K562 (cell line): ENCODE measurements around the gene KRTAP10-6. TPM values are rescaled to one million over a fixed set of nuclear protein-coding genes. Genes with fewer than 3 reads are reported as not detected.

Experiments used
- ATAC-seq: fragments of 200-7000 bp; cut with Tn5 transposase; 3 replicates; pipeline ENCODE4 v1.9.1; 2020; ENCODE audit warnings: moderate library complexity
- BruUV-seq: library from RNA; stranded (reverse); fragments of 400-500 nt; replicated peaks from 2 replicates; lab custom pipeline; 2021; lab: Mats Ljungman, UMichigan
- CTCF ChIA-PET: fragments of 300-600 bp; formaldehyde crosslinking; extraction: SDS; loops from one replicate; lab custom pipeline; 2021; ENCODE audit warnings: low intra/inter-chr PET ratio; lab: Yijun Ruan, JAX
- POLR2A ChIA-PET: fragments of 300-600, 350-650 bp; sonication (Branson Sonifier 250); formaldehyde crosslinking; extraction: SDS; loops from one replicate; lab custom pipeline; 2021; ENCODE audit warnings: antibody characterized with exemption, inconsistent platforms; lab: Yijun Ruan, JAX
- DNase-seq, 4 experiments: peaks; one replicate each; pipeline versions ENCODE4 v3.0.0 to v3.0.0-alpha.2; 2011 to 2018; ENCODE audit warnings: low spot score in 3 of 4, mixed read lengths in 3 of 4; ENCODE audit errors: extremely low read depth in 1 of 4
- FAIRE-seq: peaks from 2 replicates; lab custom pipeline; 2011; peaks lifted over from hg19 to GRCh38; lab: Jason Lieb, UNC
- H2AFZ ChIP-seq: 2 replicates; pipeline ENCODE4 v1.6.0; 2011; ENCODE audit warnings: low read depth, low read length, control low read depth, inconsistent platforms
- H3K27ac ChIP-seq: fragments of 200-600 bp; 3 replicates; pipeline ENCODE4 v1.8.0; 2011; ENCODE audit warnings: low read depth, mild to moderate bottlenecking, control low read depth, inconsistent platforms, low read length, moderate library complexity, mixed read lengths; ENCODE audit errors: extremely low read depth
- H3K27me3 ChIP-seq, 2 experiments: fragments of 300-600 bp in 1 of 2; 2 replicates in 1 of 2; 3 replicates in 1 of 2; pipeline versions ENCODE4 v1.6.0 to v1.8.0; 2011; ENCODE audit warnings: inconsistent platforms in 2 of 2, low read length in 2 of 2, mild to moderate bottlenecking in 1 of 2, mixed read lengths in 1 of 2, moderate library complexity in 1 of 2; ENCODE audit not compliant: control insufficient read depth in 2 of 2, insufficient read depth in 2 of 2
- H3K36me3 ChIP-seq: fragments of 300-600 bp; 3 replicates; pipeline ENCODE4 v1.8.0; 2011; ENCODE audit warnings: mild to moderate bottlenecking, low read length, inconsistent platforms; ENCODE audit not compliant: control insufficient read depth, insufficient read depth
- H3K4me1 ChIP-seq, 2 experiments: fragments of 200-600 bp in 1 of 2; replicated peaks in 1 of 2; 2 replicates in 1 of 2; 3 replicates in 1 of 2; pipeline versions ENCODE4 v1.5.1 to v1.8.0; 2011; ENCODE audit warnings: inconsistent platforms in 2 of 2, low read length in 2 of 2, mild to moderate bottlenecking in 1 of 2, mixed read lengths in 1 of 2, moderate library complexity in 1 of 2; ENCODE audit not compliant: control insufficient read depth in 2 of 2, insufficient read depth in 2 of 2
- H3K4me2 ChIP-seq: 2 replicates; pipeline ENCODE4 v1.6.1; 2011; ENCODE audit warnings: low read length, control low read depth, inconsistent platforms, mixed read lengths; ENCODE audit not compliant: insufficient read depth
- H3K4me3 ChIP-seq: fragments of 200-600 bp; sonication (generic), shearing (Covaris generic); 2 replicates; pipeline ENCODE4 v1.5.1; 2016; ENCODE audit warnings: control low read depth, inconsistent platforms
- H3K79me2 ChIP-seq: fragments of 200-600 bp; 3 replicates; pipeline ENCODE4 v1.8.0; 2011; ENCODE audit warnings: low read length, inconsistent platforms; ENCODE audit not compliant: control insufficient read depth, insufficient read depth
- H3K9ac ChIP-seq, 2 experiments: 2 replicates each; pipeline versions ENCODE4 v1.6.0 to v1.6.1; 2011; ENCODE audit warnings: low read depth in 2 of 2, low read length in 2 of 2, control low read depth in 1 of 2, inconsistent platforms in 1 of 2, mild to moderate bottlenecking in 1 of 2, mixed read lengths in 1 of 2; ENCODE audit not compliant: insufficient read depth in 1 of 2
- H3K9me1 ChIP-seq: one replicate; pipeline ENCODE4 v1.6.0; 2011; ENCODE audit warnings: inconsistent platforms, mild to moderate bottlenecking, low read length, moderate library complexity; ENCODE audit not compliant: control insufficient read depth, insufficient read depth
- H3K9me3 ChIP-seq: replicated peaks from 2 replicates; pipeline ENCODE4 v1.5.1; 2011; ENCODE audit warnings: low read depth, low read length, inconsistent platforms; ENCODE audit not compliant: control insufficient read depth, insufficient read depth
- H4K20me1 ChIP-seq: replicated peaks from 2 replicates; pipeline ENCODE4 v1.6.1; 2011; ENCODE audit warnings: low read length, inconsistent platforms, mixed read lengths; ENCODE audit not compliant: control insufficient read depth, insufficient read depth
- GABPB2 ChIP-seq: fragments of 250-450 bp; sonication (Bioruptor Pico); conservative IDR thresholded peaks from 2 replicates; pipeline ENCODE4 v1.5.1; 2021; ENCODE audit warnings: mild to moderate bottlenecking
- KHSRP ChIP-seq: fragments of 450-650 bp; IDR thresholded peaks from 2 replicates; pipeline ENCODE4 v1.6.1; 2017
- MAFG ChIP-seq: fragments of 450-650 bp; conservative IDR thresholded peaks from 2 replicates; pipeline ENCODE4 v1.6.1; 2016; ENCODE audit warnings: missing genetic modification characterization, missing compliant biosample characterization
- MAFK ChIP-seq: IDR thresholded peaks from 2 replicates; pipeline ENCODE4 v1.6.1; 2011; ENCODE audit warnings: low read length, improper control_type of control experiment
- NFIC ChIP-seq: fragments of 450-650 bp; IDR thresholded peaks from 2 replicates; pipeline ENCODE4 v1.6.1; 2017; ENCODE audit warnings: mild to moderate bottlenecking, inconsistent platforms
- POLR2B ChIP-seq: fragments of 450-650 bp; IDR thresholded peaks from 2 replicates; pipeline ENCODE4 v1.6.1; 2018; ENCODE audit warnings: low read depth; ENCODE audit not compliant: partially characterized antibody
- TBP ChIP-seq: optimal IDR thresholded peaks from 2 replicates; pipeline ENCODE3; 2011; ENCODE audit warnings: low read depth, low read length, improper control_type of control experiment
- ZKSCAN8 ChIP-seq: fragments of 200-800 bp; sonication (Bioruptor generic); IDR thresholded peaks from 2 replicates; pipeline ENCODE4 v1.6.1; 2016; ENCODE audit warnings: missing genetic modification characterization, missing compliant biosample characterization
- ZNF324 ChIP-seq: fragments of 250-450 bp; sonication (Bioruptor Pico); IDR thresholded peaks from 2 replicates; pipeline ENCODE4 v1.4.0; 2020; ENCODE audit warnings: mild to moderate bottlenecking
- WGBS: fragments of 100-300 bp; shearing (Covaris generic); methylation state at CpG from one replicate; pipeline ENCODE4 v1.1.6; 2016; ENCODE audit warnings: low coverage, mixed read lengths; ENCODE audit not compliant: insufficient coverage; ENCODE audit errors: missing lambda C conversion rate; 5-methylcytosine and 5-hydroxymethylcytosine counted together
- in situ Hi-C: fragments of 300-500 bp; cut with MboI; formaldehyde crosslinking; loops from 4 replicates; pipeline ENCODE4 v1.15.0; 2018; ENCODE audit warnings: inconsistent platforms, mixed read lengths
- intact Hi-C: fragments of 100-400 bp; cut with micrococcal nuclease; formaldehyde crosslinking; loops from 2 replicates; pipeline ENCODE4 v1.14.2; 2022
- polyA plus RNA-seq, 8 experiments: library from polyadenylated mRNA; depleted of rRNA in 4 of 8; stranded (reverse) in 5 of 8; unstranded in 3 of 8; fragments of >200 nt; fragmentation: Nextera tagmentation in 2 of 8; fragmentation: Illumina TruSeq in 1 of 8; extraction: Ambion mirVana in 2 of 8; extraction: Trizol in 1 of 8; gene quantifications; 2 replicates each; pipeline versions ENCODE4 v1.2.1 to v1.2.3, GENCODE V29; 2011 to 2014; ENCODE audit warnings: inconsistent platforms in 1 of 8, missing spikeins in 1 of 8
- total RNA-seq, 7 experiments: library from RNA; depleted of rRNA in 6 of 7; stranded (reverse); fragments of >200 nt in 6 of 7; fragmentation: Illumina TruSeq in 2 of 7; extraction: Trizol in 2 of 7; gene quantifications; 2 replicates each; pipeline versions ENCODE4 v1.2.1 to v1.2.3, GENCODE V29; 2011 to 2021; ENCODE audit warnings: low replicate concordance in 1 of 7
- TF ChIP-seq, protein P1 (sequence below): fragments of 250-450 bp; sonication (Bioruptor Pico); IDR thresholded peaks from 2 replicates; pipeline ENCODE4 v1.5.0; 2020; ENCODE audit warnings: mild to moderate bottlenecking, borderline replicate concordance
- TF ChIP-seq, protein P2 (sequence below): fragments of 250-450 bp; sonication (Bioruptor Pico); IDR thresholded peaks from 2 replicates; pipeline ENCODE4 v1.5.0; 2021; ENCODE audit warnings: mild to moderate bottlenecking, moderate library complexity
- TF ChIP-seq, protein P3 (sequence below), 3 experiments: fragments of 200-800 bp in 1 of 3; sonication (Bioruptor generic) in 1 of 3; sonication (generic) in 1 of 3; formaldehyde crosslinking in 1 of 3; IDR thresholded peaks; 2 replicates each; pipeline versions ENCODE4 v1.6.1 to v1.8.0; 2016 to 2022; ENCODE audit warnings: mild to moderate bottlenecking in 2 of 3, missing compliant biosample characterization in 2 of 3, missing genetic modification characterization in 2 of 3, missing genetic modification reagents in 1 of 3
- TF ChIP-seq, protein P4 (sequence below): fragments of 250-450 bp; sonication (Bioruptor Pico); IDR thresholded peaks from 2 replicates; pipeline ENCODE4 v1.5.0; 2021
- TF ChIP-seq, protein P5 (sequence below): sonication (generic); formaldehyde crosslinking; IDR thresholded peaks from 2 replicates; pipeline ENCODE4 v1.8.1; 2022; ENCODE audit warnings: missing genetic modification reagents

KRTAP10-6 gene
- total and polyA plus RNA-seq, 9 of the 15 experiments (the other 6 are each of a cell fraction or from before 2014, with no cell fraction given) = not detected

DNA sequence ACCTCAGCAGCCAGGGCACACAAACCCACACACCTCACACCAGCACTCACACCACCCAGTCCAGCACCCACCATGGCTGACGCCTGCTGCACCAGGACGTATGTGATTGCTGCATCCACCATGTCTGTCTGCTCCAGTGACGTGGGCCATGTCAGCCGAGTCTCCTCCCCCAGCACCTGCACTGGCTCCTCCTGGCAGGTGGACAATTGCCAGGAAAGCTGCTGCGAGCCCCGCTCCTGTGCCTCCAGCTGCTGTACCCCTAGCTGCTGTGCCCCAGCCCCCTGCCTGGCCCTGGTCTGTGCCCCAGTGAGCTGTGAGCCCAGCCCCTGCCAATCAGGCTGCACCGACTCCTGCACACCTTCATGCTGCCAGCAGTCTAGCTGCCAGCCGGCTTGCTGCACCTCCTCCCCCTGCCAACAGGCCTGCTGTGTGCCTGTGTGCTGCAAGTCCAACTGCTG, 19.8 kb upstream of the KRTAP10-6 start, which contains the start of gene KRTAP10-8:
TSS of gene KRTAP10-8 (plus strand) at position 51 of the 458 bp plus-strand sequence. CDS start at position 73, 22 bp downstream.
- no peaks in the 10 kb centered on the region for H3K36me3 ChIP-seq
- in situ Hi-C loops (no loop called here), intact Hi-C loops (no loop called here)
- no peaks in the 10 kb centered on the region; the same call in none of the 2 replicates for H3K9me3 ChIP-seq
- no peaks in the 10 kb centered on the region for H4K20me1 ChIP-seq
- H3K79me2 ChIP-seq = no peaks in the 10 kb centered on the region
- no peak within 1 kb of the TSS for H3K27ac ChIP-seq
- H3K4me2 ChIP-seq = no peak within 1 kb of the TSS
- no peak within 1 kb of the TSS for H2AFZ ChIP-seq
- TF ChIP-seq, protein P1, sequence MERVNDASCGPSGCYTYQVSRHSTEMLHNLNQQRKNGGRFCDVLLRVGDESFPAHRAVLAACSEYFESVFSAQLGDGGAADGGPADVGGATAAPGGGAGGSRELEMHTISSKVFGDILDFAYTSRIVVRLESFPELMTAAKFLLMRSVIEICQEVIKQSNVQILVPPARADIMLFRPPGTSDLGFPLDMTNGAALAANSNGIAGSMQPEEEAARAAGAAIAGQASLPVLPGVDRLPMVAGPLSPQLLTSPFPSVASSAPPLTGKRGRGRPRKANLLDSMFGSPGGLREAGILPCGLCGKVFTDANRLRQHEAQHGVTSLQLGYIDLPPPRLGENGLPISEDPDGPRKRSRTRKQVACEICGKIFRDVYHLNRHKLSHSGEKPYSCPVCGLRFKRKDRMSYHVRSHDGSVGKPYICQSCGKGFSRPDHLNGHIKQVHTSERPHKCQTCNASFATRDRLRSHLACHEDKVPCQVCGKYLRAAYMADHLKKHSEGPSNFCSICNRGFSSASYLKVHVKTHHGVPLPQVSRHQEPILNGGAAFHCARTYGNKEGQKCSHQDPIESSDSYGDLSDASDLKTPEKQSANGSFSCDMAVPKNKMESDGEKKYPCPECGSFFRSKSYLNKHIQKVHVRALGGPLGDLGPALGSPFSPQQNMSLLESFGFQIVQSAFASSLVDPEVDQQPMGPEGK (CRISPR knock-in tag) = no peak
- TF ChIP-seq KHSRP (no peak), MAFG (no peak), GABPB2 (CRISPR knock-in tag) (no peak), TBP (no peak), ZKSCAN8 (CRISPR knock-in tag) (no peak), MAFK (no peak), ZNF324 (CRISPR knock-in tag) (no peak), POLR2B (no peak), NFIC (no peak)
- TF ChIP-seq, protein P2, sequence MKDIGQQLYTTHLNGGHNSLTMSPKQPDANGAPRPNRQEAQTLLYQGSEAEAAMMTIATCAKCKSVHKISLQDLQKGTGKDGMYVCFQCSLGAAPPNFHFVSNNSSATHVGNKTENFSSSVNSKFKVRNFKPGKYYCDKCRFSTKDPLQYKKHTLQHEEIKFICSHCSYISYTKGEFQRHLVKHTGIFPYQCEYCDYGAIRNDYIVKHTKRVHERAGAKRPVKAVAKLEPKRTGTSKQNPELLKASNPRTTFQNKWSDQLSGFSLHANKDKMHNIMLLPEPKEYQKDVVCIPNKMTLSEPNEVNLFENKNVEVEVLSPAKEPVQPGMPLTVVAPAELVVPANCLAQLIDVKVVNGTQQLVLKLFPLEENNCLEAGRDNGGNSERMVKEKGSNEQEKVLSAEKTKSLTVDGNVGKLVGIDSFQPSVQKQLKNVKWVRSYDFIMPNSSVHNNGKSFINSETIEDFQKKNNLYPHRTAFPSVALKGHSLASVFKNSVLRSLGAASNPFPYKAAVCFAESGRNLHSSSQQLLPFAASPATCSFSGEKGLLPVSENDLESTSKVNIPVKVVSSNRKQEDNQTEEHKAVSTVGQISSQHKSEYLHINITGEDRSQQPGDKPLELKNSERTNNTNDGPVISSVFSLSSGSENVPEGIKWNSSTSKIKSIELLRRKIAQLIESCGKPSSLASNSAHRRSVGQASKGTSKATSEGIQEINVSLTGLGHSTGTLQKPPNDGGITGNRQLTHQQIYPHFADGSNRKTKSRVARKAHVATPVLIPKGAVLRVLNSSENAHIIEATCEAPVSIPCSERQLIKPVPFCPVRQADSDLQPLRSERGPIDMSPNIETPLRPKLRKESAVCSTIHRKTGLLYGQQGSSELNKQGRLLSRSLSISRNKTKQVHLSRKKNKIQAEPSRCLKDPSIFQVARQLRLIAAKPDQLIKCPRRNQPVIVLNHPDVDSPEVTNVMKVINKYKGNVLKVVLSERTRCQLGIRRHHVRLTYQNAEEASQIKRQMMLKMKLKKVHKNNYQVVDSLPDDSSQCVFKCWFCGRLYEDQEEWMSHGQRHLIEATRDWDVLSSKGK (CRISPR knock-in tag) = no peak
- TF ChIP-seq, protein P3, sequence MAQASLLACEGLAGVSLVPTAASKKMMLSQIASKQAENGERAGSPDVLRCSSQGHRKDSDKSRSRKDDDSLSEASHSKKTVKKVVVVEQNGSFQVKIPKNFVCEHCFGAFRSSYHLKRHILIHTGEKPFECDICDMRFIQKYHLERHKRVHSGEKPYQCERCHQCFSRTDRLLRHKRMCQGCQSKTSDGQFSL (CRISPR knock-in tag; IDR thresholded peaks at IDR 0.05) = no peak
- TF ChIP-seq, protein P3 (tag; IDR thresholded peaks at IDR 0.05) = no peak
- TF ChIP-seq, protein P4, sequence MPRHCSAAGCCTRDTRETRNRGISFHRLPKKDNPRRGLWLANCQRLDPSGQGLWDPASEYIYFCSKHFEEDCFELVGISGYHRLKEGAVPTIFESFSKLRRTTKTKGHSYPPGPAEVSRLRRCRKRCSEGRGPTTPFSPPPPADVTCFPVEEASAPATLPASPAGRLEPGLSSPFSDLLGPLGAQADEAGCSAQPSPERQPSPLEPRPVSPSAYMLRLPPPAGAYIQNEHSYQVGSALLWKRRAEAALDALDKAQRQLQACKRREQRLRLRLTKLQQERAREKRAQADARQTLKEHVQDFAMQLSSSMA (CRISPR knock-in tag) = no peak
- TF ChIP-seq, protein P5, sequence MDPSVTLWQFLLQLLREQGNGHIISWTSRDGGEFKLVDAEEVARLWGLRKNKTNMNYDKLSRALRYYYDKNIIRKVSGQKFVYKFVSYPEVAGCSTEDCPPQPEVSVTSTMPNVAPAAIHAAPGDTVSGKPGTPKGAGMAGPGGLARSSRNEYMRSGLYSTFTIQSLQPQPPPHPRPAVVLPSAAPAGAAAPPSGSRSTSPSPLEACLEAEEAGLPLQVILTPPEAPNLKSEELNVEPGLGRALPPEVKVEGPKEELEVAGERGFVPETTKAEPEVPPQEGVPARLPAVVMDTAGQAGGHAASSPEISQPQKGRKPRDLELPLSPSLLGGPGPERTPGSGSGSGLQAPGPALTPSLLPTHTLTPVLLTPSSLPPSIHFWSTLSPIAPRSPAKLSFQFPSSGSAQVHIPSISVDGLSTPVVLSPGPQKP = no peak
- ATAC-seq = no peak
- no peak for FAIRE-seq
- POLR2A ChIA-PET = no interaction called here
- BruUV-seq = no TSS peak
- CTCF ChIA-PET = no interaction called here
- no peak within 1 kb of the TSS for H3K4me3 ChIP-seq
- H3K4me1 ChIP-seq = peaks cover 0 to 10% of the 10 kb centered on the region in 2 experiments; a peak in 2 of 5 replicates
- H3K9me1 ChIP-seq = peaks cover 3% of the 10 kb centered on the region
- no peak within 1 kb of the TSS for H3K9ac ChIP-seq
- 1% methylated on average over 8 of the region's 8 CpGs for WGBS
- no peak for DNase-seq
- H3K27me3 ChIP-seq = peaks cover 14 to 42% of the 10 kb centered on the region in 2 experiments; a peak in 4 of 5 replicates
